ENCODE results near the gene OXSR1. TPM values are rescaled to one million over a fixed set of nuclear protein-coding genes. Genes with fewer than 3 reads are reported as not detected.

Gene OXSR1
- total and polyA plus RNA-seq, 9 donors, result 12.4 to 41.1 (median 28.4) TPM

DNA sequence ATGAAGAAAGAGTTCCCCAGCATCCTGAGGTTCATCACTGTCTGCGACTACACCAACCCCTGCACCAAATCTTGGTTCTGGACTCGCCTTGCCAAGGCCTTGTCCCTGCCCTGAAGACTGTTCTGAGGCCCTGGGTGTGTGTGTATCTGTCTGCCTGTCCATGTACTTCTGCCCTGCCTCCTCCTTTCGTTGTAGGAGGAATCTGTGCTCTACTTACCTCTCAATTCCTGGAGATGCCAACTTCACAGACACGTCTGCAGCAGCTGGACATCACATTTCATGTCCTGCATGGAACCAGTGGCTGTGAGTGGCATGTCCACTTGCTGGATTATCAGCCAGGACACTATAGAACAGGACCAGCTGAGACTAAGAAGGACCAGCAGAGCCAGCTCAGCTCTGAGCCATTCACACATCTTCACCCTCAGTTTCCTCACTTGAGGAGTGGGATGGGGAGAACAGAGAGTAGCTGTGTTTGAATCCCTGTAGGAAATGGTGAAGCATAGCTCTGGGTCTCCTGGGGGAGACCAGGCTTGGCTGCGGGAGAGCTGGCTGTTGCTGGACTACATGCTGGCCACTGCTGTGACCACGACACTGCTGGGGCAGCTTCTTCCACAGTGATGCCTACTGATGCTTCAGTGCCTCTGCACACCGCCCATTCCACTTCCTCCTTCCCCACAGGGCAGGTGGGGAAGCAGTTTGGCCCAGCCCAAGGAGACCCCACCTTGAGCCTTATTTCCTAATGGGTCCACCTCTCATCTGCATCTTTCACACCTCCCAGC, 24.0 kb upstream of the OXSR1 start:
- no peak for DNase-seq
- 94 to 95% (median 94%) methylated on average over 7 of the region's 7 CpGs for WGBS, 3 donors
- intact Hi-C loops (cut with DNase I), result no loop called here

DNA sequence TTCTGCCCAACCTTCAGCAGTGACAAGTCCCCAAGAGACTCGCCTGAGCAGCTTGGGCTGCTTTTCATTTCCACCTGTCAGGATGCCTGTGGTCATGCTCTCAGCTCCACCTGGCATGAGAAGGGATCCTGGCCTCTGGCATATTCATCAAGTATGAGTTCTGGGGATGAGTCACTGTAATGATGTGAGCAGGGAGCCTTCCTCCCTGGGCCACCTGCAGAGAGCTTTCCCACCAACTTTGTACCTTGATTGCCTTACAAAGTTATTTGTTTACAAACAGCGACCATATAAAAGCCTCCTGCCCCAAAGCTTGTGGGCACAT, 23.4 kb upstream of the OXSR1 start:
- no peak for DNase-seq
- intact Hi-C loops (cut with DNase I), result no loop called here
- H3K27me3 ChIP-seq, result no peaks in the 10 kb centered on the region
- TF ChIP-seq, protein P1, sequence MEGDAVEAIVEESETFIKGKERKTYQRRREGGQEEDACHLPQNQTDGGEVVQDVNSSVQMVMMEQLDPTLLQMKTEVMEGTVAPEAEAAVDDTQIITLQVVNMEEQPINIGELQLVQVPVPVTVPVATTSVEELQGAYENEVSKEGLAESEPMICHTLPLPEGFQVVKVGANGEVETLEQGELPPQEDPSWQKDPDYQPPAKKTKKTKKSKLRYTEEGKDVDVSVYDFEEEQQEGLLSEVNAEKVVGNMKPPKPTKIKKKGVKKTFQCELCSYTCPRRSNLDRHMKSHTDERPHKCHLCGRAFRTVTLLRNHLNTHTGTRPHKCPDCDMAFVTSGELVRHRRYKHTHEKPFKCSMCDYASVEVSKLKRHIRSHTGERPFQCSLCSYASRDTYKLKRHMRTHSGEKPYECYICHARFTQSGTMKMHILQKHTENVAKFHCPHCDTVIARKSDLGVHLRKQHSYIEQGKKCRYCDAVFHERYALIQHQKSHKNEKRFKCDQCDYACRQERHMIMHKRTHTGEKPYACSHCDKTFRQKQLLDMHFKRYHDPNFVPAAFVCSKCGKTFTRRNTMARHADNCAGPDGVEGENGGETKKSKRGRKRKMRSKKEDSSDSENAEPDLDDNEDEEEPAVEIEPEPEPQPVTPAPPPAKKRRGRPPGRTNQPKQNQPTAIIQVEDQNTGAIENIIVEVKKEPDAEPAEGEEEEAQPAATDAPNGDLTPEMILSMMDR (IDR thresholded peaks at IDR 0.05), result no peak
- TF ChIP-seq EP300 (IDR thresholded peaks at IDR 0.05), result no peak
- TF ChIP-seq POLR2A (IDR thresholded peaks at IDR 0.05), result no peak
- WGBS, 3 donors, result 91 to 98% (median 97%) methylated on average over 2 of the region's 2 CpGs
- H3K4me1 ChIP-seq (ENCODE audit: insufficient read depth), result peaks cover 12% of the 10 kb centered on the region
- no peaks in the 10 kb centered on the region for H3K9me3 ChIP-seq
- no peak overlapping the region for H3K4me3 ChIP-seq
- H3K27ac ChIP-seq, result no peak overlapping the region
- no peaks in the 10 kb centered on the region for H3K36me3 ChIP-seq

More for the DNA sequence above, 24.0 kb upstream of the OXSR1 start:
- Histone ChIP-seq H3K27me3 (no peaks in the 10 kb centered on the region), H3K4me3 (no peak overlapping the region), H3K9me3 (no peaks in the 10 kb centered on the region), H3K4me1 (ENCODE audit: insufficient read depth) (peaks cover 12% of the 10 kb centered on the region), H3K27ac (no peak overlapping the region), H3K36me3 (no peaks in the 10 kb centered on the region)
- TF ChIP-seq EP300 (IDR thresholded peaks at IDR 0.05), result no peak
- TF ChIP-seq, protein P1 (IDR thresholded peaks at IDR 0.05), result no peak
- no peak for TF ChIP-seq POLR2A (IDR thresholded peaks at IDR 0.05)

DNA sequence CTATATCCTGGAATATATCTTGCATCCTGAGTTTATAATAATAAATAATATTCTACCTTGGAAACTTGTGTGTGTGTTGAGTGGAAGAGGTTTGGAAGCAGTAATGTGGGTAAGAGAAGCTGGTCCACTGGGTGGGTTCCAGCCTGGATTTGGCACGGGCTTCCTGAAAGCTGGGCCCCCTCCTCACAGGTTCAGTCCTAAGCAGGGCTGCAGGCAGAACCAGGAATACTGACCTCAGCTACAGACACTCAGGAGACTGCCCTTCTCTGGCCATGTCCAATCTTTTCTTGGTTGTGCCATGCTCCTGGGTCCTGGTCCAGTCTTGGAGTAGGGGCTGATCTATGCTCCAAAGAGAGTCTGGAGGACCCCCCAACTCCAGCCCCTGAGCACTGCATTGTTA, 22.4 kb upstream of the OXSR1 start:
- DNase-seq, result no peak
- H3K4me3 ChIP-seq, result no peak overlapping the region
- intact Hi-C loops (cut with DNase I), result no loop called here
- H3K27me3 ChIP-seq, result no peaks in the 10 kb centered on the region
- no peaks in the 10 kb centered on the region for H3K9me3 ChIP-seq
- H3K4me1 ChIP-seq (ENCODE audit: insufficient read depth), result peaks cover 9% of the 10 kb centered on the region
- H3K36me3 ChIP-seq, result no peaks in the 10 kb centered on the region
- TF ChIP-seq POLR2A (IDR thresholded peaks at IDR 0.05), result no peak
- no peak for TF ChIP-seq EP300 (IDR thresholded peaks at IDR 0.05)
- TF ChIP-seq, protein P1 (IDR thresholded peaks at IDR 0.05), result no peak
- 57 to 85% (median 83%) methylated on average over 1 of the region's 1 CpG for WGBS, 3 donors
- no peak overlapping the region for H3K27ac ChIP-seq

DNA sequence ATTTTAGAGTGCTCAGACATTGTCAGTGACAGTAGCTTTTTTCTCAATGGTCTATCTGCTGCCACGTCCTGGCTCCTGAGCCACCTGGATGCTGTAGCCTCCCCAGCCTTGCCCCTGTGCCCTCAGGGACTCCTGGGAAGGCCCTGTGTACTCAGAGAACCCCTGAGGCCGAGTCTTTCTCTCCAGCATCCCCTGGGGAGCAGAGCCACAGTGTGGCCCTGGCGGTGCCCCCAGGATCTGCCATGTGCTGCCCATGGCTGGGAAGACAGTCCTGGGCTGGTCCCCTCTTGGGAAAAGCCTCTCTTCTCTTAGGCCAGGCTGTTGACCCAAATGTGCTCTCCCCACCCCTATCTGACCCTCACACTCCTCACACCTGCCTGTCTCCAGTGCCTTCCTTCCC, 21.8 kb upstream of the OXSR1 start:
- intact Hi-C loops (cut with DNase I), result no loop called here
- Histone ChIP-seq H3K9me3 (no peaks in the 10 kb centered on the region), H3K36me3 (no peaks in the 10 kb centered on the region), H3K27ac (no peak overlapping the region), H3K4me3 (no peak overlapping the region), H3K27me3 (no peaks in the 10 kb centered on the region), H3K4me1 (ENCODE audit: insufficient read depth) (peaks cover 6% of the 10 kb centered on the region)
- 65 to 75% (median 72%) methylated on average over 3 of the region's 3 CpGs for WGBS, 3 donors
- no peak for DNase-seq
- TF ChIP-seq POLR2A (IDR thresholded peaks at IDR 0.05), result no peak
- no peak for TF ChIP-seq EP300 (IDR thresholded peaks at IDR 0.05)
- TF ChIP-seq, protein P1 (IDR thresholded peaks at IDR 0.05), result no peak

All from ovary (tissue), 9 donors.